Measurements from ENCODE around the gene USP51. TPM values are rescaled to one million over a fixed set of nuclear protein-coding genes. Genes with fewer than 3 reads are reported as not detected.
"Not testable (repeated sequence)": the region's sequence is repeated elsewhere in the genome, so short reads cannot be mapped to it uniquely, and the experiment has no call there.

The USP51 gene
- 1.9 and 2.2 TPM in 2 replicates for total RNA-seq

GRCh38 chrX:55489314-55490009 lies at the start of gene USP51:
Gene USP51, minus strand, starts transcription at chrX:55489848. Its CDS starts 909 bp downstream, at chrX:55488939.
- Mint-ChIP-seq H3K27me3 (ENCODE audit: insufficient read depth) (no peaks in the 10 kb centered on the region), H3K36me3 (ENCODE audit: low read depth) (no peaks in the 10 kb centered on the region), H3K9me3 (no peaks in the 10 kb centered on the region), H3K4me1 (ENCODE audit: low read depth) (peaks cover 19% of the 10 kb centered on the region), H3K4me3 (peak within 1 kb of the TSS; percentile 91), H3K27ac (peak within 1 kb of the TSS; percentile 89)
- intact Hi-C loops (cut with micrococcal nuclease), result no loop called here
- no peak for DNase-seq (ENCODE audit: low spot score)

- H3K27me3 Mint-ChIP-seq (ENCODE audit: insufficient read depth), result peaks cover 2% of the 10 kb centered on the region
- no peaks in the 10 kb centered on the region for H3K4me1 Mint-ChIP-seq (ENCODE audit: low read depth)
- no peak overlapping the region for H3K27ac Mint-ChIP-seq
- DNase-seq (ENCODE audit: low spot score), result no peak
- no peaks in the 10 kb centered on the region for H3K9me3 Mint-ChIP-seq
- H3K36me3 Mint-ChIP-seq (ENCODE audit: low read depth), result no peaks in the 10 kb centered on the region
- intact Hi-C loops (cut with micrococcal nuclease), result no loop called here
- no peak overlapping the region for H3K4me3 Mint-ChIP-seq
Observed at GRCh38 chrX:55524487-55524886, 34.8 kb upstream of the USP51 start.

DNA sequence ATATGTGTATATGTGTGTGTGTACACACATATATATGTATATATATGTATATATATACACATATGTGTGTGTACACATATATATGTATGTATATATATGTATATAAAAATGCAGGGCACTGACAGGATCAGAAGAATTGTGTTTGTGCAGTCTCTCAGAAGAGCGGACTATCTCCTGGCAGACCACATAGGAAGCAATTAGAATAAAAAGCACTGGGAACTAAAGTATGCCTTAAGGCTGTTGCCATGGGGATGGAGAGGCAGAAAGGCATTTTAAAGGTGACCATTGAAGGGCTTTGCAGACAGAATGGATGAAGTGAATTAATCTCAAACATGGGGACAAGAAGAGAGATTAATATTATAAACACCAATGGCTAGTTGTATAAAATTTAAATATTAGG lies 33.7 kb upstream of the USP51 start:
- Mint-ChIP-seq H3K27me3 (ENCODE audit: insufficient read depth) (peaks cover 2% of the 10 kb centered on the region), H3K27ac (no peak overlapping the region), H3K4me3 (no peak overlapping the region), H3K4me1 (ENCODE audit: low read depth) (no peaks in the 10 kb centered on the region), H3K36me3 (ENCODE audit: low read depth) (no peaks in the 10 kb centered on the region), H3K9me3 (no peaks in the 10 kb centered on the region)
- no peak for DNase-seq (ENCODE audit: low spot score)
- intact Hi-C loops (cut with micrococcal nuclease), result no loop called here

GRCh38 chrX:55522596-55523276 lies 33.1 kb upstream of the USP51 start:
- no peaks in the 10 kb centered on the region for H3K36me3 Mint-ChIP-seq (ENCODE audit: low read depth)
- no peaks in the 10 kb centered on the region for H3K9me3 Mint-ChIP-seq
- H3K27me3 Mint-ChIP-seq (ENCODE audit: insufficient read depth), result peaks cover 2% of the 10 kb centered on the region
- H3K4me1 Mint-ChIP-seq (ENCODE audit: low read depth), result no peaks in the 10 kb centered on the region
- DNase-seq (ENCODE audit: low spot score), result no peak
- H3K4me3 Mint-ChIP-seq, result no peak overlapping the region
- H3K27ac Mint-ChIP-seq, result no peak overlapping the region
- intact Hi-C loops (cut with micrococcal nuclease), result no loop called here

- peaks cover 2% of the 10 kb centered on the region for H3K27me3 Mint-ChIP-seq (ENCODE audit: insufficient read depth)
- H3K9me3 Mint-ChIP-seq, result no peaks in the 10 kb centered on the region
- intact Hi-C loops (cut with micrococcal nuclease), result no loop called here
- no peaks in the 10 kb centered on the region for H3K4me1 Mint-ChIP-seq (ENCODE audit: low read depth)
- no peak overlapping the region for H3K4me3 Mint-ChIP-seq
- DNase-seq (ENCODE audit: low spot score), result no peak
- H3K36me3 Mint-ChIP-seq (ENCODE audit: low read depth), result no peaks in the 10 kb centered on the region
- H3K27ac Mint-ChIP-seq, result no peak overlapping the region
Observed at GRCh38 chrX:55521687-55522086, 32.0 kb upstream of the USP51 start.

- intact Hi-C loops (cut with micrococcal nuclease); H3K27me3 Mint-ChIP-seq (ENCODE audit: insufficient read depth); H3K27ac Mint-ChIP-seq; H3K9me3 Mint-ChIP-seq; H3K4me3 Mint-ChIP-seq; DNase-seq (ENCODE audit: low spot score); H3K4me1 Mint-ChIP-seq (ENCODE audit: low read depth); H3K36me3 Mint-ChIP-seq (ENCODE audit: low read depth): not testable (repeated sequence)
Observed at GRCh38 chrX:55516794-55517481, 27.3 kb upstream of the USP51 start.

DNA sequence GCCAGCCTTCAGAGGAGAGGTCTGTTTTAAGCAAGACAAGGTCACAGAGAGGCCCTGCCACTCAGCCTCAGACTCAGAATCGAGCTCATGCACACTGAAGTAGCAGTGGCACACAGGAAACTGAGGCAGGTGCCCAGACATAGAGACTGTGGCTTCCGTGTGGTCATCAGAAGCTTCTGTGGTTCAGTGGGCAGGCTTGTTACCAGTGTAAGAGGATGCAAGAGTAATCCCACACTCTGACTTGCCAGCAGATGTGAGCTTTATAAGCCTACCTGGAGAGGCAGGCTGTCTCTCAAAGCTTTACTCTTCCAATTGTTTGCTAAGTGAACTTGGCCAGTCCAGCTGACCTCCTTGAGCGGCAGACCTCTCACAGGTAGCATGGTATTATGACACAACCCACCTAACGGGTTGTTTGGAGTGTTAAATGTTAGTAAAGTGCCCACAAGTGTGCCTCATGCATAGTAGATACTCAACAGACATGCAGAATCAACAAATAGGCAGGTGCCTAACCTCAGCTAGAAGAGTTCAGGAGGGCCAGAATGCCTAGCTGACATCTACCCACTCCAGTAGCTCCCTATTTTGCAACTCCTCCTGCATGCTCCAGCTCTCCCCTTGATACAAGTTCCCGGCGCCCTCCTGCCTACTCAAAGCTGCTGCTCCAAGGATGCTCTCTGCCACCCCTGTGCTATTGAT lies 23.5 kb upstream of the USP51 start:
- H3K9me3 Mint-ChIP-seq; H3K27ac Mint-ChIP-seq; H3K36me3 Mint-ChIP-seq (ENCODE audit: low read depth): not testable (repeated sequence)

GRCh38 chrX:55508410-55509152 lies 18.9 kb upstream of the USP51 start:
- H3K4me3 Mint-ChIP-seq; H3K27ac Mint-ChIP-seq; H3K4me1 Mint-ChIP-seq (ENCODE audit: low read depth); H3K27me3 Mint-ChIP-seq (ENCODE audit: insufficient read depth); H3K36me3 Mint-ChIP-seq (ENCODE audit: low read depth); H3K9me3 Mint-ChIP-seq; DNase-seq (ENCODE audit: low spot score); intact Hi-C loops (cut with micrococcal nuclease): not testable (repeated sequence)

More for the DNA sequence above, 23.5 kb upstream of the USP51 start:
- intact Hi-C loops (cut with micrococcal nuclease); H3K4me3 Mint-ChIP-seq; DNase-seq (ENCODE audit: low spot score); H3K4me1 Mint-ChIP-seq (ENCODE audit: low read depth); H3K27me3 Mint-ChIP-seq (ENCODE audit: insufficient read depth): not testable (repeated sequence)

DNA sequence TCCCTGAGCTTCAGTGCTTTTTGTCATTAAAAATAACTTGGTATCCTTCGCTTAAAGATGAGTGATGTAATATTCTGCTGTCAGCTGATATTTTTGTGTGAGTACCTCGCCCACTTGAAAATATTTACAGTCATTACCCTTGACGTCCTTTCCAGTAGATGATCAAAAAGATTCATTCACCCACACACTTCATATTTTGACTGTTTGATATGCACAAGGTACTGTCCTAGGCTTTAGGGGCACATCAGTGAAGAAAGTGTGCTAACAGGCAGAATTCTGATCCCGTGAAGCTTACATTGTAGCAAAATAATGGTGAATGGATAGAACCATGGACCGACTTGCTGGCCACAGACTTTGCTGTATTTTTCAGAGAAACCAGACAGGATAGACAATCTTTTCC lies 18.1 kb upstream of the USP51 start:
- intact Hi-C loops (cut with micrococcal nuclease); H3K27me3 Mint-ChIP-seq (ENCODE audit: insufficient read depth); DNase-seq (ENCODE audit: low spot score); H3K4me3 Mint-ChIP-seq; H3K4me1 Mint-ChIP-seq (ENCODE audit: low read depth); H3K27ac Mint-ChIP-seq; H3K36me3 Mint-ChIP-seq (ENCODE audit: low read depth); H3K9me3 Mint-ChIP-seq: not testable (repeated sequence)

- DNase-seq (ENCODE audit: low spot score); H3K27ac Mint-ChIP-seq; H3K9me3 Mint-ChIP-seq; H3K27me3 Mint-ChIP-seq (ENCODE audit: insufficient read depth); H3K4me1 Mint-ChIP-seq (ENCODE audit: low read depth); intact Hi-C loops (cut with micrococcal nuclease); H3K4me3 Mint-ChIP-seq; H3K36me3 Mint-ChIP-seq (ENCODE audit: low read depth): not testable (repeated sequence)
Observed at GRCh38 chrX:55507010-55507409, 17.4 kb upstream of the USP51 start.

- no peak for DNase-seq (ENCODE audit: low spot score)
- H3K9me3 Mint-ChIP-seq, result no peaks in the 10 kb centered on the region
- intact Hi-C loops (cut with micrococcal nuclease), result no loop called here
- peaks cover 19% of the 10 kb centered on the region for H3K4me1 Mint-ChIP-seq (ENCODE audit: low read depth)
- no peaks in the 10 kb centered on the region for H3K27me3 Mint-ChIP-seq (ENCODE audit: insufficient read depth)
- H3K36me3 Mint-ChIP-seq (ENCODE audit: low read depth), result no peaks in the 10 kb centered on the region
- H3K4me3 Mint-ChIP-seq, result no peak overlapping the region
- no peak overlapping the region for H3K27ac Mint-ChIP-seq
Observed at GRCh38 chrX:55490974-55491373, 1.3 kb upstream of the USP51 start.

GRCh38 chrX:55490121-55490520 lies 473 bp upstream of the USP51 start:
- Mint-ChIP-seq H3K4me1 (ENCODE audit: low read depth) (peaks cover 19% of the 10 kb centered on the region), H3K36me3 (ENCODE audit: low read depth) (no peaks in the 10 kb centered on the region), H3K27me3 (ENCODE audit: insufficient read depth) (no peaks in the 10 kb centered on the region), H3K4me3 (peak overlapping the region; percentile 91), H3K9me3 (no peaks in the 10 kb centered on the region), H3K27ac (peak overlapping the region; percentile 89)
- intact Hi-C loops (cut with micrococcal nuclease), result no loop called here
- DNase-seq (ENCODE audit: low spot score), result no peak
